ENCODE measurements around the gene OMP. TPM values are rescaled to one million over a fixed set of nuclear protein-coding genes. Genes with fewer than 3 reads are reported as not detected.

The OMP gene
- total and polyA plus RNA-seq, 3 experiments from 2014 or later, result not detected

DNA sequence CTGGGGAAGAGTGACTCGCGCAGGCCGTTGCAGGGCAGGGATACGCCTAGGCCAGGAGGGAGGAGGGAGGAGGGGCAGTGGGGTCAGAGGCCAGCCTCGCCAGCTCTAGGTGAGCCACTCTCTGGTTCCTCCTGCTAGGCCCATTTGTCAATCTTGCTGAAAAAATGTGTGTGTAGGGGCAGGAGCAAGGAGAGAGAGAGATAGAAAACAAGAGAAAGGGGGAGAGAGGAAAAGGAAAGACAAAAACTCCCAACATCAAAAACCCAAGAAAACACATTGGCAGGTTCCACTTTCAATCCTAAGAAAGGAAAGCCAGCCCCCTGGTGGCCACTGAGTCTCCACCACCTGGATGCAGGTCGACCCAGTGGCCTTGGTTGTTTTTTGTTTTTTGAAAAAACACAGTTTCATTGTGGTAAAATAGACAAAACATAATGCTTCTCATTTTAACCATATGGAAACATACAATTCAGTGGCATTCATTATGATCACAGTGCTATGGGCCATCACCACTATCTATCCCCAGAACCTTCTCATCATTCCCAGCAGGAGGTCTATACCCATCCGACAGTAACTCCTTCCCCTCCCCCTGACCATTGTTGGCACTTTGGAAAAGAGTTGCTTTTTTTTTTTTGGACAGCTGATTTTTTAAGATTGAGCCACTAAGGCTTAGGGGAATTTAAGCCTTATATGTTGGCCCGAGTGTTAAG is 10.9 kb downstream of the OMP start:
- Histone ChIP-seq H3K4me3 (ENCODE audit: low read length) (no peak overlapping the region), H3K27ac (ENCODE audit: low read depth, low read length) (no peak overlapping the region), H3K36me3 (ENCODE audit: insufficient read depth, low read length) (no peaks in the 10 kb centered on the region), H3K27me3 (ENCODE audit: insufficient read depth, low read length, poor library complexity, severe bottlenecking) (no peaks in the 10 kb centered on the region), H3K9me3 (ENCODE audit: low read length) (no peaks in the 10 kb centered on the region), H3K4me1 (ENCODE audit: insufficient read depth, low read length) (no peaks in the 10 kb centered on the region)
- Mint-ChIP-seq H3K4me3 (no peak overlapping the region), H3K4me1 (no peaks in the 10 kb centered on the region), H3K9me3 (no peaks in the 10 kb centered on the region), H3K27me3 (no peaks in the 10 kb centered on the region), H3K36me3 (peaks cover 0 to 1% (median 0%) of the 10 kb centered on the region in 3 donors), H3K27ac (no peak overlapping the region)
- DNase-seq, result no peak
- ChIA-PET POLR2A (no interaction called here), CTCF (interaction anchor here (0.7 to 1.9 kb wide), 6 partner anchors 9 to 93 kb away, joined by 3 to 7 read pairs (median 4); partner anchors contain the start of gene MYO7A)

- no peaks in the 10 kb centered on the region for H3K4me1 Mint-ChIP-seq
- no peak for DNase-seq
- no peak overlapping the region for H3K4me3 Mint-ChIP-seq
- Histone ChIP-seq H3K27ac (ENCODE audit: low read depth, low read length) (no peak overlapping the region), H3K27me3 (ENCODE audit: insufficient read depth, low read length, poor library complexity, severe bottlenecking) (no peaks in the 10 kb centered on the region), H3K4me3 (ENCODE audit: low read length) (no peak overlapping the region), H3K36me3 (ENCODE audit: insufficient read depth, low read length) (no peaks in the 10 kb centered on the region), H3K4me1 (ENCODE audit: insufficient read depth, low read length) (no peaks in the 10 kb centered on the region), H3K9me3 (ENCODE audit: low read length) (no peaks in the 10 kb centered on the region)
- no peak overlapping the region for H3K27ac Mint-ChIP-seq
- no peaks in the 10 kb centered on the region for H3K9me3 Mint-ChIP-seq
- H3K36me3 Mint-ChIP-seq, result peaks cover 0 to 4% (median 0%) of the 10 kb centered on the region in 3 donors
- H3K27me3 Mint-ChIP-seq, result no peaks in the 10 kb centered on the region
- CTCF ChIA-PET, result interaction anchor here (0.7 to 1.9 kb wide), 3 partner anchors 13 to 66 kb away, joined by 3 to 7 read pairs (median 6); partner anchors contain the start of gene MYO7A
- POLR2A ChIA-PET, result no interaction called here
Measured at GRCh38 chr11:77114089-77114463, 11.4 kb downstream of the OMP start.

- no peaks in the 10 kb centered on the region for H3K4me1 ChIP-seq (ENCODE audit: insufficient read depth, low read length)
- H3K27ac ChIP-seq (ENCODE audit: low read depth, low read length), result no peak overlapping the region
- no peak overlapping the region for H3K4me3 Mint-ChIP-seq
- H3K9me3 ChIP-seq (ENCODE audit: low read length), result no peaks in the 10 kb centered on the region
- no peaks in the 10 kb centered on the region for H3K27me3 Mint-ChIP-seq
- H3K36me3 Mint-ChIP-seq, result peaks cover 0 to 5% (median 0%) of the 10 kb centered on the region in 3 donors
- no peaks in the 10 kb centered on the region for H3K4me1 Mint-ChIP-seq
- no peak for DNase-seq
- H3K36me3 ChIP-seq (ENCODE audit: insufficient read depth, low read length), result no peaks in the 10 kb centered on the region
- CTCF ChIA-PET, result interaction anchor here (1.1 kb wide), 1 partner anchor 11 kb away, joined by 3 read pairs; no protein-coding TSS in a partner anchor
- H3K27me3 ChIP-seq (ENCODE audit: insufficient read depth, low read length, poor library complexity, severe bottlenecking), result no peaks in the 10 kb centered on the region
- POLR2A ChIA-PET, result no interaction called here
- no peak overlapping the region for H3K4me3 ChIP-seq (ENCODE audit: low read length)
- H3K9me3 Mint-ChIP-seq, result no peaks in the 10 kb centered on the region
- no peak overlapping the region for H3K27ac Mint-ChIP-seq
Measured at GRCh38 chr11:77115181-77115611, 12.6 kb downstream of the OMP start.

DNA sequence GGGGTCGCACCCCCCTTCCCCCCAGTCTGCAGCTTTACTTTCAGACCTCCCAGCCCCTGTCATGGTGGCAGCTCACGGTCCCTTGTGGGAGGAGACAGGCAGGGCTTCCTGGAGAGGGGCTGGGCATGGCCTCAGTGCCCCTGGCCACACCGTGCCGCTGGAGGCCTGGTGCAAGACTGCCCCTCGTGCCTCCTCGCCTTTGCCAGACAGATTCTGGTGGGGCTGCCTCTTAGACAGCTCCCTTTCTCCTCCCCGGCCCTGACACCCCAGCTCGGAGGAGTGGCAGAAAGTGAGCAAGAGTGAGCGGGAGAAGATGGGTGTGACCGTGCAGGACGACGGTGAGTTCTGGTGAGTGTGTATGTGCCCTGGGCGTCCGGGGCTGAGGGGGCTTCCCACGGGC is 13.3 kb downstream of the OMP start:
- POLR2A ChIA-PET, result interaction anchor here (1.1 kb wide), 1 partner anchor 32 kb away, joined by 4 read pairs; no protein-coding TSS in a partner anchor
- H3K4me3 ChIP-seq (ENCODE audit: low read length), result no peak overlapping the region
- CTCF ChIA-PET, result interaction anchor here (0.8 kb wide), 2 partner anchors 11 to 69 kb away, joined by 3 read pairs; no protein-coding TSS in a partner anchor

DNA sequence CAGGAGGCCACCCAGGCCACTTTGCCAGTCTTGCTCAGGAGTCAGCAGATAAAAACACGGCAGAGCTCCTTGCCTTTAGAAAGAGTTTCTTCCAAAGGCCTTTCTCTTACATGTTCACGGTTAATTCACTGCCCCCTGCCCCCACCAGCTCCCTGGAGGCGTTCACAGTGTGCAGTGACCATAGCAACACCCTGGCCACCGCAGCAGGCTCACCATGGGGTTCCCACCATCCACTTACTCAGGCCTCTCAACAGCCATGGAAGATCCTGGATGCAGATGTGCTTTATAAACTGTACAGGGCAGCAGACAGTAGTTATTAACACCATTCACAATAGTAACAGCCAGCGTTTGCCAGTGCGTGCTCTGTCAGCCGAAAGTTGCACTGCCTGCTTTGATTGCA is 14.9 kb downstream of the OMP start:
- H3K36me3 ChIP-seq (ENCODE audit: insufficient read depth, low read length), result no peaks in the 10 kb centered on the region
- POLR2A ChIA-PET, result no interaction called here
- H3K9me3 ChIP-seq (ENCODE audit: low read length), result no peaks in the 10 kb centered on the region
- CTCF ChIA-PET, result interaction anchor here (1.9 kb wide), 1 partner anchor 10 kb away, joined by 8 read pairs; the partner anchor contains the start of gene MYO7A
- H3K9me3 Mint-ChIP-seq, result no peaks in the 10 kb centered on the region
- no peak for DNase-seq
- no peak overlapping the region for H3K27ac ChIP-seq (ENCODE audit: low read depth, low read length)
- H3K4me1 ChIP-seq (ENCODE audit: insufficient read depth, low read length), result no peaks in the 10 kb centered on the region
- H3K27me3 ChIP-seq (ENCODE audit: insufficient read depth, low read length, poor library complexity, severe bottlenecking), result no peaks in the 10 kb centered on the region
- no peak overlapping the region for H3K4me3 Mint-ChIP-seq
- no peaks in the 10 kb centered on the region for H3K27me3 Mint-ChIP-seq
- no peak overlapping the region for H3K4me3 ChIP-seq (ENCODE audit: low read length)
- peaks cover 0 to 3% (median 0%) of the 10 kb centered on the region in 3 donors for H3K4me1 Mint-ChIP-seq
- H3K36me3 Mint-ChIP-seq, result peaks cover 0 to 7% (median 0%) of the 10 kb centered on the region in 3 donors
- H3K27ac Mint-ChIP-seq, result no peak overlapping the region

More for the DNA sequence above, 13.3 kb downstream of the OMP start:
- H3K4me1 Mint-ChIP-seq, result peaks cover 0 to under 1% (median 0%) of the 10 kb centered on the region in 3 donors
- no peaks in the 10 kb centered on the region for H3K36me3 ChIP-seq (ENCODE audit: insufficient read depth, low read length)
- no peak overlapping the region for H3K4me3 Mint-ChIP-seq
- no peaks in the 10 kb centered on the region for H3K9me3 ChIP-seq (ENCODE audit: low read length)
- no peak overlapping the region for H3K27ac Mint-ChIP-seq
- no peaks in the 10 kb centered on the region for H3K9me3 Mint-ChIP-seq
- no peak for DNase-seq
- H3K27me3 ChIP-seq (ENCODE audit: insufficient read depth, low read length, poor library complexity, severe bottlenecking), result no peaks in the 10 kb centered on the region
- no peaks in the 10 kb centered on the region for H3K4me1 ChIP-seq (ENCODE audit: insufficient read depth, low read length)
- H3K27ac ChIP-seq (ENCODE audit: low read depth, low read length), result no peak overlapping the region
- H3K27me3 Mint-ChIP-seq, result no peaks in the 10 kb centered on the region
- peaks cover 0 to 6% (median 0%) of the 10 kb centered on the region in 3 donors for H3K36me3 Mint-ChIP-seq

GRCh38 chr11:77118086-77118485 is 15.4 kb downstream of the OMP start:
- no peak overlapping the region for H3K4me3 ChIP-seq (ENCODE audit: low read length)
- peaks cover 0 to 7% (median 0%) of the 10 kb centered on the region in 3 donors for H3K36me3 Mint-ChIP-seq
- no peaks in the 10 kb centered on the region for H3K27me3 Mint-ChIP-seq
- no peaks in the 10 kb centered on the region for H3K27me3 ChIP-seq (ENCODE audit: insufficient read depth, low read length, poor library complexity, severe bottlenecking)
- H3K9me3 ChIP-seq (ENCODE audit: low read length), result no peaks in the 10 kb centered on the region
- CTCF ChIA-PET, result interaction anchor here (1.9 kb wide), 1 partner anchor 10 kb away, joined by 8 read pairs; the partner anchor contains the start of gene MYO7A
- H3K4me3 Mint-ChIP-seq, result no peak overlapping the region
- H3K36me3 ChIP-seq (ENCODE audit: insufficient read depth, low read length), result no peaks in the 10 kb centered on the region
- POLR2A ChIA-PET, result no interaction called here
- no peaks in the 10 kb centered on the region for H3K4me1 ChIP-seq (ENCODE audit: insufficient read depth, low read length)
- H3K4me1 Mint-ChIP-seq, result peaks cover 0 to 3% (median 0%) of the 10 kb centered on the region in 3 donors
- H3K27ac ChIP-seq (ENCODE audit: low read depth, low read length), result no peak overlapping the region
- DNase-seq, result no peak
- H3K9me3 Mint-ChIP-seq, result no peaks in the 10 kb centered on the region
- no peak overlapping the region for H3K27ac Mint-ChIP-seq

- H3K36me3 Mint-ChIP-seq, result peaks cover 0 to 11% (median 0%) of the 10 kb centered on the region in 3 donors
- Histone ChIP-seq H3K27me3 (ENCODE audit: insufficient read depth, low read length, poor library complexity, severe bottlenecking) (no peaks in the 10 kb centered on the region), H3K27ac (ENCODE audit: low read depth, low read length) (no peak overlapping the region), H3K4me3 (ENCODE audit: low read length) (no peak overlapping the region), H3K9me3 (ENCODE audit: low read length) (no peaks in the 10 kb centered on the region), H3K36me3 (ENCODE audit: insufficient read depth, low read length) (no peaks in the 10 kb centered on the region), H3K4me1 (ENCODE audit: insufficient read depth, low read length) (no peaks in the 10 kb centered on the region)
- peaks cover 0 to 3% (median 0%) of the 10 kb centered on the region in 3 donors for H3K4me1 Mint-ChIP-seq
- H3K9me3 Mint-ChIP-seq, result no peaks in the 10 kb centered on the region
- no peak overlapping the region for H3K27ac Mint-ChIP-seq
- H3K4me3 Mint-ChIP-seq, result no peak overlapping the region
- H3K27me3 Mint-ChIP-seq, result no peaks in the 10 kb centered on the region
- CTCF ChIA-PET, result no interaction called here
- POLR2A ChIA-PET, result no interaction called here
- no peak for DNase-seq
Measured at GRCh38 chr11:77118971-77119370, 16.3 kb downstream of the OMP start.

- Histone ChIP-seq H3K4me1 (ENCODE audit: insufficient read depth, low read length) (no peaks in the 10 kb centered on the region), H3K36me3 (ENCODE audit: insufficient read depth, low read length) (no peaks in the 10 kb centered on the region), H3K9me3 (ENCODE audit: low read length) (no peaks in the 10 kb centered on the region), H3K4me3 (ENCODE audit: low read length) (no peak overlapping the region), H3K27me3 (ENCODE audit: insufficient read depth, low read length, poor library complexity, severe bottlenecking) (no peaks in the 10 kb centered on the region), H3K27ac (ENCODE audit: low read depth, low read length) (no peak overlapping the region)
- CTCF ChIA-PET, result no interaction called here
- Mint-ChIP-seq H3K4me3 (no peak overlapping the region), H3K9me3 (no peaks in the 10 kb centered on the region), H3K27me3 (no peaks in the 10 kb centered on the region), H3K27ac (no peak overlapping the region), H3K4me1 (peaks cover 0 to 3% (median 0%) of the 10 kb centered on the region in 3 donors), H3K36me3 (peaks cover 0 to 14% (median 0%) of the 10 kb centered on the region in 3 donors)
- POLR2A ChIA-PET, result no interaction called here
- DNase-seq, result no peak
Measured at GRCh38 chr11:77119531-77119936, 16.9 kb downstream of the OMP start.

Measured in CD8-positive, alpha-beta memory T cell (primary cell).